OCI-LY1 (cell line): ENCODE results near the gene CEACAM16.

Source experiments
- H2AFZ ChIP-seq: fragments of 200-600 bp; sonication (generic), shearing (Covaris generic); 2 replicates; pipeline ENCODE4 v1.6.0; 2014; ENCODE audit warnings: antibody characterized with exemption, mild to moderate bottlenecking, low read length
- H3F3A ChIP-seq: fragments of 200-600 bp; sonication (generic), shearing (Covaris generic); 2 replicates; pipeline ENCODE4 v1.6.0; 2014; ENCODE audit warnings: mild to moderate bottlenecking, antibody characterized with exemption, low read length, moderate library complexity; ENCODE audit not compliant: insufficient read depth
- H3K27ac ChIP-seq: fragments of 200-600 bp; sonication (generic); 2 replicates; pipeline ENCODE4 v1.5.1; 2014; ENCODE audit warnings: low read length, mixed run types, mild to moderate bottlenecking, low read depth; ENCODE audit not compliant: poor library complexity, severe bottlenecking
- H3K27me3 ChIP-seq: fragments of 200-600 bp; sonication (generic); 2 replicates; pipeline ENCODE4 v1.6.0; 2014; ENCODE audit warnings: antibody characterized with exemption, mild to moderate bottlenecking, low read length, moderate library complexity; ENCODE audit not compliant: insufficient read depth
- H3K36me3 ChIP-seq: fragments of 200-600 bp; sonication (generic); 2 replicates; pipeline ENCODE4 v1.6.1; 2014; ENCODE audit warnings: mild to moderate bottlenecking, antibody characterized with exemption, low read length, moderate library complexity, mixed read lengths; ENCODE audit not compliant: insufficient read depth
- H3K4me1 ChIP-seq: fragments of 200-600 bp; sonication (generic); 2 replicates; pipeline ENCODE4 v1.5.1; 2014; ENCODE audit warnings: mild to moderate bottlenecking, low read length, moderate library complexity; ENCODE audit not compliant: insufficient read depth, severe bottlenecking
- H3K4me2 ChIP-seq: fragments of 200-600 bp; sonication (generic), shearing (Covaris generic); 2 replicates; pipeline ENCODE4 v1.6.1; 2014; ENCODE audit warnings: low read length
- H3K4me3 ChIP-seq: fragments of 200-600 bp; sonication (generic); 2 replicates; pipeline ENCODE4 v1.5.1; 2014; ENCODE audit warnings: low read length, low read depth, mild to moderate bottlenecking, mixed read lengths; ENCODE audit not compliant: poor library complexity, severe bottlenecking
- H3K79me2 ChIP-seq: fragments of 200-600 bp; shearing (Covaris generic); 2 replicates; pipeline ENCODE4 v1.6.1; 2016; ENCODE audit warnings: mixed run types, low read length, mixed read lengths; ENCODE audit not compliant: insufficient read depth
- H3K9ac ChIP-seq: fragments of 200-600 bp; sonication (generic), shearing (Covaris generic); 2 replicates; pipeline ENCODE4 v1.6.1; 2014; ENCODE audit warnings: mild to moderate bottlenecking, low read length, mixed read lengths
- H3K9me2 ChIP-seq: fragments of 200-600 bp; sonication (generic), shearing (Covaris generic); 2 replicates; pipeline ENCODE4 v1.6.1; 2014; ENCODE audit warnings: low read depth, mild to moderate bottlenecking, low read length, mixed read lengths
- H3K9me3 ChIP-seq: fragments of 200-600 bp; shearing (Covaris generic); 2 replicates; pipeline ENCODE4 v1.6.1; 2014; ENCODE audit warnings: low read length, mixed read lengths
- H4K20me1 ChIP-seq: fragments of 200-600 bp; sonication (generic), shearing (Covaris generic); 2 replicates; pipeline ENCODE4 v1.6.0; 2016; ENCODE audit warnings: mild to moderate bottlenecking, low read length; ENCODE audit not compliant: insufficient read depth
- EZH2 ChIP-seq: fragments of 200-600 bp; sonication (generic), shearing (Covaris generic); IDR thresholded peaks from 2 replicates; pipeline ENCODE4 v1.8.0; 2017; ENCODE audit warnings: borderline replicate concordance, mixed run types, mild to moderate bottlenecking, antibody characterized with exemption, low read length, moderate library complexity, mixed read lengths
- TF ChIP-seq, protein P1 (sequence below): fragments of 200-600 bp; sonication (generic), shearing (Covaris generic); IDR thresholded peaks from 2 replicates; pipeline ENCODE4 v1.5.1; 2017; ENCODE audit warnings: mild to moderate bottlenecking, antibody characterized with exemption, low read length, moderate library complexity, mixed read lengths

Gene CEACAM16, protein sequence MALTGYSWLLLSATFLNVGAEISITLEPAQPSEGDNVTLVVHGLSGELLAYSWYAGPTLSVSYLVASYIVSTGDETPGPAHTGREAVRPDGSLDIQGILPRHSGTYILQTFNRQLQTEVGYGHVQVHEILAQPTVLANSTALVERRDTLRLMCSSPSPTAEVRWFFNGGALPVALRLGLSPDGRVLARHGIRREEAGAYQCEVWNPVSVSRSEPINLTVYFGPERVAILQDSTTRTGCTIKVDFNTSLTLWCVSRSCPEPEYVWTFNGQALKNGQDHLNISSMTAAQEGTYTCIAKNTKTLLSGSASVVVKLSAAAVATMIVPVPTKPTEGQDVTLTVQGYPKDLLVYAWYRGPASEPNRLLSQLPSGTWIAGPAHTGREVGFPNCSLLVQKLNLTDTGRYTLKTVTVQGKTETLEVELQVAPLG

DNA sequence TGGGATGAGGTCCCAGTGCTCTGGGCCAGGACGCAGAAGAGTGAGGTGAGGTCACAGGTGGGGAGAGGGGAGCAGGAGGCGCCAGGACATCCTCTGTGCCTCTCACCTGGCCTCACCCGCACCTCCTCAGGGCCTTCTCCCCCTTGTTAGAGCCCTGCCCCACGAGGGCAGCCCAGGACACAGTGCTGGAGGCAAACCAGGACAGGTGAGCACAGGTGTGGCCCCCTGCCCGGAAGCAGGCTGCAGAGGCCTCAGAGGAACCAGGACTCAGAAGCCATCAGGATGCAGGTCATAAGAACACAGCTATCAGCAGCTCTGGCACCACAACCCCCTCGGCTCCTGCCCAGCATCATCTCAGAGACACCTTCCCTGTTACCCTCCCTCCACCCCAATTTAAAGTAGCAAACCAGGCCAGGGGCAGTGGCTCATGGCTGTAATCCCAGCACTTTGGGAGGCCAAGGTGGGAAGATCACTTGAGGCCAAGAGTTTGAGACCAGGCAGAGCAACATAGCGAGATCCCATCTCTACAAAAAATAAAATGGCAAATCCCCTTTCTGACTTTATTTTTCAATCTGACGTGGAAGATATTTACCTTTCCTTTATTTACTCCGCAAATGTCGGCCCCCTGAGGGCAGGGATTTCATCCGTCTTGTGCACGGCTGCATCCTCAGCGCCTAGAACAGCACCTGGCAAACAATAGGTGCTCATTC is at the start of gene CEACAM16:
TSS of gene CEACAM16 (plus strand) at position 660 of the 710 bp plus-strand sequence. CDS start 2,306 bp downstream, outside the sequence.
- no peaks in the 10 kb centered on the region for H3K79me2 ChIP-seq
- no peaks in the 10 kb centered on the region for H3K36me3 ChIP-seq
- H3K9me3 ChIP-seq: no peaks in the 10 kb centered on the region
- H3K4me1 ChIP-seq: no peaks in the 10 kb centered on the region
- no peaks in the 10 kb centered on the region for H3K9me2 ChIP-seq
- no peak within 1 kb of the TSS for H2AFZ ChIP-seq
- H3F3A ChIP-seq: no peaks in the 10 kb centered on the region
- H3K4me2 ChIP-seq: no peak within 1 kb of the TSS
- H3K27me3 ChIP-seq: peaks cover 10% of the 10 kb centered on the region
- no peaks in the 10 kb centered on the region for H4K20me1 ChIP-seq
- no peak within 1 kb of the TSS for H3K4me3 ChIP-seq
- TF ChIP-seq EZH2: no peak
- TF ChIP-seq, protein P1, sequence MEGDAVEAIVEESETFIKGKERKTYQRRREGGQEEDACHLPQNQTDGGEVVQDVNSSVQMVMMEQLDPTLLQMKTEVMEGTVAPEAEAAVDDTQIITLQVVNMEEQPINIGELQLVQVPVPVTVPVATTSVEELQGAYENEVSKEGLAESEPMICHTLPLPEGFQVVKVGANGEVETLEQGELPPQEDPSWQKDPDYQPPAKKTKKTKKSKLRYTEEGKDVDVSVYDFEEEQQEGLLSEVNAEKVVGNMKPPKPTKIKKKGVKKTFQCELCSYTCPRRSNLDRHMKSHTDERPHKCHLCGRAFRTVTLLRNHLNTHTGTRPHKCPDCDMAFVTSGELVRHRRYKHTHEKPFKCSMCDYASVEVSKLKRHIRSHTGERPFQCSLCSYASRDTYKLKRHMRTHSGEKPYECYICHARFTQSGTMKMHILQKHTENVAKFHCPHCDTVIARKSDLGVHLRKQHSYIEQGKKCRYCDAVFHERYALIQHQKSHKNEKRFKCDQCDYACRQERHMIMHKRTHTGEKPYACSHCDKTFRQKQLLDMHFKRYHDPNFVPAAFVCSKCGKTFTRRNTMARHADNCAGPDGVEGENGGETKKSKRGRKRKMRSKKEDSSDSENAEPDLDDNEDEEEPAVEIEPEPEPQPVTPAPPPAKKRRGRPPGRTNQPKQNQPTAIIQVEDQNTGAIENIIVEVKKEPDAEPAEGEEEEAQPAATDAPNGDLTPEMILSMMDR: no peak
- no peak within 1 kb of the TSS for H3K27ac ChIP-seq
- no peak within 1 kb of the TSS for H3K9ac ChIP-seq

GRCh38 chr19:44649578-44650145 is 49.3 kb upstream of the CEACAM16 start:
- TF ChIP-seq, protein P1: no peak
- no peak for TF ChIP-seq EZH2
- Histone ChIP-seq H3K4me2 (no peak overlapping the region), H3K27me3 (no peaks in the 10 kb centered on the region), H3K4me1 (no peaks in the 10 kb centered on the region), H3K27ac (no peak overlapping the region), H3K4me3 (no peak overlapping the region), H3K9ac (no peak overlapping the region), H2AFZ (no peak overlapping the region), H3K9me2 (no peaks in the 10 kb centered on the region), H3K36me3 (no peaks in the 10 kb centered on the region), H3K79me2 (no peaks in the 10 kb centered on the region), H3F3A (no peaks in the 10 kb centered on the region), H4K20me1 (no peaks in the 10 kb centered on the region), H3K9me3 (no peaks in the 10 kb centered on the region)

GRCh38 chr19:44653343-44653742 is 45.6 kb upstream of the CEACAM16 start:
- Histone ChIP-seq H3K36me3 (no peaks in the 10 kb centered on the region), H3K4me2 (no peak overlapping the region), H3K9ac (no peak overlapping the region), H3K27ac (no peak overlapping the region), H3K9me3 (no peaks in the 10 kb centered on the region), H3F3A (no peaks in the 10 kb centered on the region), H2AFZ (no peak overlapping the region), H4K20me1 (no peaks in the 10 kb centered on the region), H3K9me2 (no peaks in the 10 kb centered on the region), H3K4me3 (no peak overlapping the region), H3K4me1 (no peaks in the 10 kb centered on the region), H3K27me3 (0 out of 2 replicates have a peak, but pooled peaks cover 5% of the 10 kb centered on the region), H3K79me2 (no peaks in the 10 kb centered on the region)
- TF ChIP-seq EZH2: no peak
- TF ChIP-seq, protein P1: no peak
